H4 (cell line): ENCODE data around the gene NEDD8. TPM values are rescaled to one million over a fixed set of nuclear protein-coding genes. Genes with fewer than 3 reads are reported as not detected.

Source experiments
- DNase-seq: peaks from one replicate; pipeline ENCODE4 v3.0.0-alpha.2; 2015; ENCODE audit warnings: low spot score
- total RNA-seq: library from RNA; depleted of rRNA; stranded (reverse); fragments of >200 nt; shearing (Covaris generic); gene quantifications from 2 replicates; pipeline ENCODE4 v1.2.3, GENCODE V29; 2014

Gene NEDD8
- total RNA-seq, 1 experiment from 2014 or later, result 314 TPM

DNA sequence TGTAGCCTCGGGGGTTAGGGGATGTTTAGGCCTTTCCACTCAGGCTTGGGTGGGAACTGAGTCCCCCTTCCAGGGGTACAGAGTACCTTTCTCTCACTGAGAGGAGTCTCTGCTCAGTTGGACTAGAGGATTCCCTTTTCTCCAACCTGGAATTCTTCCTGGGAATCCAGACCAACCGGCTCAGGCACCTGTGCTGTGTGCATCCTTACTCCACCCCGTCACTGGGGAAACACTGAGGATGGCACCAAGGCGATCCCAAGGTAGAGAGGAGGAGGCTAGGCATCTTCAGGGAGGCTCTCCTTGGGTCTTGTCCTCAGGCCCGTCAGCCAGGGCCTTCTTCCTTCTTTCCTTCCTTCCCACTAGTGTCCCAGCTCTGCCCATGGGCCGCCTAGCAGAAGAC is 31.7 kb upstream of the NEDD8 start:
- DNase-seq, result no peak

DNA sequence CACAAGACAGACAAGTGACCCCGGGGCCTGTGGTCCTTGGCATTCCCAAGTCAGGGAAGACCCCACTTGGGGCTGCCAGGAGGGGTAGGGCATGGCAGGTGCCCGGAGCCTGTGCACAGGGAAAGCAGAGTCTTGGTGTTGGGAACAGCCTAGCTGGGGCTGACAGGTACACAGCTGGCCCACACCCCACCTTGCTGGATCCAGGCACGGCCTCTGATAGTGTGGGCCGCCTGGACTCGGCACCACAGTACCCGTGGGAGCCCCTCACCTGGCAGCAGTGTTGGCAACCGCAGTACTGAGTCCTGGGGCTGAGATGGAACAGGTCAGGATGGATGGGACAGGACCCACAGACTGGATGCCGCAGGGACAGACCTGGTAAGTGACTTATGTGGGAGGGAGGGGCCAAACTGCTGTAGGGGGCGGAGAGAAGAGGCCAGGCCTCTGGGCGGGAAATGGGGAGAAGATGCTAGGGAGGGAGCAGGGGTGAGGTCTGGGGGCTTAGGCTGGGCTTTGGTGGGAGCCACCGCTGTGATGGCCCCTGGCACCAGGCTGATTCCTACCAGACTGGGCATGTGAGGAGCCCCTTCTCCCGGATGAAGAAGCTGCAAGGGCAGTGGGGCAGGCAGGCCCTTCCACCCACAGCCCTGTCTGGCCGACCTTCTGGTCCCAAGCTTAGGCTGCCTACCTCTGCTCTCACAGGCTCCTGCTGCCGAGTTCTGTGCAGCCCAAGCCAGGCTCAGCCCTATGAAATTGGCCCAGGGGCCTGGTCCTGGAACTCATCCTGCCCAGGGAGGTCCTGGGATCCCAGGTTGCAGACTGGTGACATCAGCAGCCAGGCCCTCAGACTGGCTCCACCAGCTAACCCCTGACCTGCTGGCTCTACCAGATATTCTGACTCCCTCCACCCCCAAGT is 30.9 kb upstream of the NEDD8 start, which contains the start of gene TGM1:
TGM1 (minus strand) TSS at position 357 of the 913 bp plus-strand sequence. CDS start 825 bp downstream, outside the sequence.
- no peak for DNase-seq

DNA sequence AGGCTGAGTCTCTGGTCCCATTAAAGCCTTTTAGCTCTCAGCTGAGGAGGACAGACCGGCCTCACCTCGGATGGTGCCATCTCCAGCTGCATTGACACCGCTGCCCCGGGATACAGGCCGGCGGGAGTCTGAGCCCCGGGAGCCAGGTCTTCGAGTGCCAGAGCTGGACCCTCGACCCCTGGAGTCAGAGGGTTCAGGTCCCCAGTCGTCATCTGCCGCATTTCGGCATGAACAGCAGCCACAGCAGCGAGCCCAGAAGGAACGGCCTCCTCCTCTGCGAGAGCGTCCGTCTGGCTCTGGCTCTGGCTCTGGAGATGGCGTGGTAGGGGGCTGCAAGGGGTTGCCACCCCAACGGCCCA is 29.8 kb upstream of the NEDD8 start:
- DNase-seq, result no peak

DNA sequence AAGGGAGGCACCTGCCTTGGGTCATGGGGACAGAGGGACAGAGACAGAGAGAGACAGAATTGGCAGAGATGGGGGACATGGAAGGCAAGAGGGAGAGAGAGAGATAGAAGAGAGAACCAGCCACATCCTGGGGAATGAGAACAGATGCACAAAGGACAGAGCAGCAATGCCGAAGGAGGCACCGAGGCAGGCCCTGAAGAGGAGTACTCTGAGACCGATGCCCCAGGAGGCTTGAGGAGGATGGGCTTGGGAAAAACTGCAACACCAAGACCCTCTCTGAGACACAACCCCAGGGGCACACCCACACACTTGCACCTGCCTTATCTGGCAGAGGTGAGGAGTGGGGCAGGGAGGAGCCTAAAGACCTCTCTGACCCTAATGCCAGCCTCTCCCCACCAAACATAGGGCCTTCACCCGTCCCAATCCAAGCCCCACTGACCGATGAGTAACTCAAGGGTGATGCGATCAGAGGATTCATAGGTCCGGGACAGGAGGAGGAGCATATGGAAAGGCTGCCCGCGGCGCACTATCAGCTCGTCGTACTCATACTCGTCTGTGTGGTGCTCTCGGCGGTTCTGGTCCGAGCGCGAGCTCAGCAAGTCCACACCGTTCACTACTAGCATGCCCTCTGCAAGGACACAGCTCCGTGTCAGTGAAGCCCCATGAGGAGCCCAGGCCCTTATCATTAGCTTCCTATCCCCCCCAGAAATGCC is 29.2 kb upstream of the NEDD8 start:
- DNase-seq, result no peak

DNA sequence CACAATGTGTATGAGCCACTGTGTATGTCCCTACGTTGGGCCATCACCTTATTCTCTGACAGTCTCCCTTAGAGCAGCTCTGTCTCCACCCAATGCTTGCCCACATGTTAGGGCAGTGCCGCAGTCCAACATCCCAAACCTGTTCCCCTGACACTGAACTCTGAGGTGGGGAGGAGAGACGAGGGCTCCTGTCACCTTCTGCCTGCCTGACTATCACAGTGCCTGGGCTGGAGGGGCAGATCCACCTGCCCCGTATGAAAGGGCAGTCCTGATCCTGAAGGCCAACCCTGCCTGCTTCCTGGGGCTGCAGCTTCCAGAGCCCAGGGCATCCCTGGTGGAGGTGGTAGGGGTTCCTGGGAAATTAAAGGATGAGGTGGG is 28.6 kb upstream of the NEDD8 start:
- DNase-seq, result no peak

DNA sequence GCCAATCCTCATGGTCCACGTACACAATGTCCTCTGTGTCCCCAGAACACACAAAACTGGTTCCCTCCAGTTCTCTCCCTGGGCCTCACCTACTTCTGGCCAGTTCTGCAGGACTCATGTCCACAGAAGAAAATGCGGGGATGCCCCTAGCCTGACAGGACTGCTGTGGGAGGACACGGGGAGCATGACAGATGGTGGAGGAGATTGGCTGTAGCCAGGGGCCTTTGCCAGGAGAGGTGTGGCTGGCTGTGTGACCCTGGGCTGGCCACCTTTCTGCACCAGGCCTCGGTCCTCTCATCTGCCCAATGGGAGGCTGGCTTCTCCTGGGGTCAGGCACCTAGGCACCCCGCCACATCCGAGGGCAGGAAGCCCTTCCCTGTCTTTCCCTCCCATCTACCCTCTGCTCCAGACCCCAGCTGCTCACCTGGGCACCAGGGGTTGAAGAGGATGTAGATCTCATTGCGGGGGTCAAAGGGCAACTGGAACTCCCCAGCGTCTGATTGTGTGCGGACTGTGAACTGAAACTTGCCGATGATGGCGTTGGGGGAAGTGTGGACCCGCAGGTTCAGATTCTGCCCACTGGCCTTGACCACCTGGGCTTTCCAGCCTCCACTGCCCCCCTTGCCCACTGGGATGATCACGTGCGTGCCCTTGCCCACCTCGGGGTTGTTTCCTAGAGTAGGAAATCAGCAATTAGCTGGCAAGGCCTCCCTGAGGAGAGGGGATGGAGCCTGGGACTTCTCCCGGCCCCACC is 28.0 kb upstream of the NEDD8 start:
- DNase-seq, result no peak

DNA sequence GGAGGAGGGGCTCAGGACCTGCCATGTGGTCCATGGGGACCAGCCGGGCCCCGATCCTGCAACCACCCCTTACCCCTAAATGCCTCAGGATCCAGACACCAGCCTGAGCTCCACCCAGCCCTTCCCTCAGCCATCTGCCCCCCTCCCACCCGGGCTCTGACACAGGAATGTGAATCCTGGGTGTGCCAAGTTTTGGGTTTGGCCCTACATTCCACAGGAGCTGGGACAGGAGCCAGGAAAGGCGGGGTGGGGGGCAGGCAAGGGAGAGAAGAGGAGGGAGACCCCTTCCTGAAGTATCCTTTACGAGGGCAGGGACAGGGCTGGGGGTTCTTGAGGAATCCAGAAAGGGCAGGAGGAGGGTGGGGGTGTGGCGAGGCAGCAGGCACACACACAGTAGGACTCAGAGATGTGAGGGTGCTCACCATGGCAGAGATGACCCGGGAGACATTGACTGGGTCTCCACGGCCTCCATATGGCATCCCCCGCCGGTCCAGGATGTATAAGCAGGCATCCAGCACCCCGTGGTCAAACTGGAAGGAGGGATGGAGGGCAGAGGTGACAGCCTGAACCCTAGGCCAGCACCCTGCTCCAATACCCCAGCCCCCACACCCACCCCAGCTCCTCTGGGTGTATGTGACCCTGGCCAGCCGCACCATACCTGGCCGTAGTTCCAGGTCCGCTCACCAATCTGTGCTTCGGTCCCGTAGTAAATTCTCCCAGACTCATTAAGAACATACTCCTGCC is 27.3 kb upstream of the NEDD8 start:
- DNase-seq, result no peak

DNA sequence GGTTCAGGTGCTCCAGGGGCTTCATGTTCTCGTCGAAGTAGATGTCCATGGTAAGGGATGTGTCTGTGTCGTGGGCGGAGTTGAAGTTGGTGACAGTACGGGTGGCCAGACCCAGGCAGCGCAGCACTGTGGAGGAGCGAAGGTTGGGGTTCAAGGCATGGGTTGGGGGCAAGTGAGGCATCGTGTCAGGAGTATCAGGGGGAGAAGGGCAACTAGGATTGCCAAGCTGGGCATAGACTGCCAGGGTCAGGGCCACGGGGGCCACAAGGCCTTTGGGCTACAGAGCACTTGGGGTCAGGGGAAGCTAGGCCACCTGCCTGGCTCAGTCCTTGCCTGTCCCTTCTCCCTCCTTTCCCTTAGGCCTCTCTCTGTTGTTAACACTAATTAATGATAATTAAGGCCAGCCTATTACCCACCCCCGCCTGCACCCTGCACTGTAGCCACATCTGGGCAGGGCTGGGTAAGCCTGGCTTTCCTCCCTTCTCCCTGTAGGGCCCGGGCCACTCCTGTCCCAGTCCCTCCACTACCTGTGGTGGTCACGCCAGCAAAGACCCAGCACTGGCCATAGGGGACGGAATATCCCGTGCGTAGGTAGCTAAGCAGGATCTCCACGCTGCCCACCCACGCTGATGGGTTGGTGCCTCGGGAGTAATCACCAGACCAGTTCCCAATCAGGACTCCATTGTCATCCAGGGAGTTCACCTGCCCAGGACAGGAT is 26.5 kb upstream of the NEDD8 start:
- DNase-seq, result no peak

DNA sequence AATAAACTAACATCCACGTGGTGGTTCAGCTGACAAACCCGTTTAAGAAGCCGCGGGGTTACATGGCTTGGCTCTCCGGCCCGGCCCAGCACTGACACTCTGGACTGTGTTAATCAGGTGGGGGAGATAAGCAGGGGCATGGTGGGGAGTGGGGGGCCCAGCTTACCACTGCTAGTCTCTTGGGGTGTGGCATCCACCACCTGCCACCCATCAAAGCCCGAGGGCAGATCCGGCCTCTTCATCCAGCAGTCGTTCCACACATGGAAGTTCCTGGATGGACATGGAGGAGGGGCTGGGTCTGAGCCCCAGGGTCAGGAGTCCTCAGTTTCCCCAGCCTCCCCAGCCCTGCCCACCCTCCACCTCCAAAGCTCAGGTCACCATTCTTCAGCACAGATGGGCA is 26.0 kb upstream of the NEDD8 start:
- DNase-seq, result no peak

DNA sequence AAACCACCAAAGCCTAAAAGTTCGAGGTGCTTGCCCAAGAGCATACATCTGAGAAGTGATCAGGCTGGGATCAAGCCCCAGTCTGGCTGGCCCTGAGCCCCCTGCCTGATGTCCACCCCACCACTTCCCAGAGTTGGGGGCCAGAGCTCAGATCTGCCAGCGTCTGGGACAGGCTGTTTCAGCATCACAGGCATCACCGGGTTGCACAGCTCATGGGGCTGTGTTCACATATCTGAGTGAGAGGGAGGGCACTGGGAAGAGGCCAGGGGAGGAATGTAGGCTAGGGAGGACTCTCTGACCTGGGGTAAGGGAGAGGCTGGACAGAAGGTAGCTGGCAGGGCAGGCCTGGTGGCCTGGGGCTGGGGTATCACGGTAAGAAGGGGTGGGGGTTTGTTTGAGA is 24.8 kb upstream of the NEDD8 start:
- DNase-seq, result no peak

DNA sequence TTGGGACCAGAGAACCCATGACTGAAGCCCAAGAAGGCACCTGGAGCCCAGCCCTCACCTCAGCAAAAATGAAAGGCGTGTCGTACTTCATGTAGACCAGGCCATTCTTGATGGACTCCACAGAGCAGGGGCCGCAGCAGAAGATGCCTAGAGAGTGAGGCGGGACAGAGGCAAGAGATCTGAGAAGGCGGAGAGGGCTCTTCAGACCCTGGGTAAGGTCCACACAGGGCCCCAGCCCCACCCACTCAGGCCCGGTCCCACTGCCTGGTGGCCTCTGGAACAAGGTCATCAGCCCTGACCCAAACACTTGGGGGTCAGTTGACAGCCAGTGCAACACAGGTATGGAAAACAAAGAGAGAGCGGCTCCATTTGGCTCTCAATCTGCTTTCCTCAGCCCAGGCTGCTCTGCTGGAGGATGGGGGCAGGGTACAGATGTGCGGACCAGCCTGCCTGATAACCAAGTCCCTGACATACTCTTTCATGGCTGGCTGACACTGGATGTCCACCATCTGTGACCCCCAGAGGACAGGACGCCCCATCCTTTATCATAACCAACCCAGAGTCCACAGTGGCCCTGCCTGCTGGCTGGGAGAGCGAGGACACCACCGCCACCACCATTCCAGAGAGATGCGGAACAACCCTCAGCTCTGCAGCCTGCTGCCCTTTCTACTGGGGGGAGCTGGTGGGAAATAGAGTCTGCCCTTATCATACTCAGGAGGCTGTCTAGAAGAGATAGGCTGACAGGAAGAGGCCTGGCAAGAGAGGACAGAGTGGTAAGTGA is 24.0 kb upstream of the NEDD8 start:
- no peak for DNase-seq

DNA sequence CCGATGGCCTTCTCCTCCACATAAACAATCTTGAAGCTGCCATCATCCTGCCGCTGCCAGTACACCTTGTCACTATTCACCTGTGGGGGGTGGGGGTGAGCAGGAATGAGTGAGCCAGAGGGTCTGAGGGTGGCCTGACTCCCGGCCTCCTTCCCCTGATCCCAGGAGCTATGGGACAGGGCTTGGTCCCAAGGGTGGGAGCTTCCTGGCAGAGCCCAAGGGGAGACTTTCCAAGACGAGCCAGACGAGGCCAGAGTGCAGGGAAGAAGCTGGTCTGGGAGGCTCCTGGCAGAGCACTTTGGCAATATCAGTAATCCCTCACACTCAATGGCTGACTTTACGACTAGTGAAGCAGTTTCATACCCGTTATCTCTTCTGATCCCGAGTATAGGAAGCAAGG is 23.3 kb upstream of the NEDD8 start:
- no peak for DNase-seq

DNA sequence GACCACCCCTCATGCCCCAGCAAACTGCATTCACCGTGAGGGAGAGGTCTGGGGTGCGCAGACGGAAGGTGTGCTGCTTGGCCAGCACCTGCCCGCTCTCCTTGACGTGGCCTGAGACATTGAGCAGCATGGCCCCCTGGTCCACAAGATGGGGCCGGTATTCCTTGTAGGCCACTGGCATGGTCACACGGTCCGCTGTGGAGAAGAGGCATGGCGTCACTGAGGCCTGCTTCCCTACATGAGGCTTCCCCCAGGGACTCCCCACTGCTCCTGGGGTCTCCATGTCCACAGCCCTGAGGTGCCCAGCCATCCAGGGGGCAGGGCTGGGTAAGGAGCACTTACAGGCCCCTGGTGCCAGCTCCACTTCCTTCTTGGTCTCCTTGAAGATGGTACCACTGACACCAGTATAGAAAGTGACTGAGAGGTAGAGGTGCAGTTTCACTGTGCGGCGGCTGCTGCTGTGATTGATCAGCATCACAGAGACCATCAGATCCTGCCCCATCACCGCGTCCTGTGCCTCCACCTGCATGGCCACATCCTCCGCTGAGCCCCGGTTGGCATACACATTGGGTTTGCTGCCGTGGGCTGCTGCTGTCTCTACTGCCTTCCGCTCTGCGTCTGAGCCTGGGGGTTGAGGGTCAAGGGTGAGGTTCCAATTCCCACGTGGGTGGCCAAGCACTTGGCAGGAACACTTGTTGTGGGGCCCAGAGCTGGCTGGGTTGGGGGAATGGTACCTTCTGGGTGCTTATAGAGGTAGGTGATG is 22.6 kb upstream of the NEDD8 start:
- no peak for DNase-seq

DNA sequence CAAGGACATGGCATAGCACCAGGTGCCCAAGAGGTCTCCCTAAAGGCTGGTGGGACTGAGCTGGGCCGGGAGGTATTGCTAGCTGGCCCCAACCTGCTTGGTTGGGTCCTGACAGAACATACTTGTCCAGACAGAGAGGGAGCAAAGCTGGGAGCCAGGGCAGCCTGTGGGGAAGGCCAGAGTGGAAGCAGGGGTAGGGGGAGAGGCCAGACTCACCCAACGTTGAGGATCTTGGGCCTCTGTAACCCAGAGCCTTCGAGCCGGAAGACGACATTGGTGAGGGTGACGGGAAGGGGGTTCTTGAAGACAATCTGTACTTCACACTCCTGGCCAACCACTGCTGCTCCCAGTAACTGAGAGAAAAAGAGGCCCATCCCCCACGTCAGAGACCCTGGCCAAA is 21.8 kb upstream of the NEDD8 start:
- no peak for DNase-seq

DNA sequence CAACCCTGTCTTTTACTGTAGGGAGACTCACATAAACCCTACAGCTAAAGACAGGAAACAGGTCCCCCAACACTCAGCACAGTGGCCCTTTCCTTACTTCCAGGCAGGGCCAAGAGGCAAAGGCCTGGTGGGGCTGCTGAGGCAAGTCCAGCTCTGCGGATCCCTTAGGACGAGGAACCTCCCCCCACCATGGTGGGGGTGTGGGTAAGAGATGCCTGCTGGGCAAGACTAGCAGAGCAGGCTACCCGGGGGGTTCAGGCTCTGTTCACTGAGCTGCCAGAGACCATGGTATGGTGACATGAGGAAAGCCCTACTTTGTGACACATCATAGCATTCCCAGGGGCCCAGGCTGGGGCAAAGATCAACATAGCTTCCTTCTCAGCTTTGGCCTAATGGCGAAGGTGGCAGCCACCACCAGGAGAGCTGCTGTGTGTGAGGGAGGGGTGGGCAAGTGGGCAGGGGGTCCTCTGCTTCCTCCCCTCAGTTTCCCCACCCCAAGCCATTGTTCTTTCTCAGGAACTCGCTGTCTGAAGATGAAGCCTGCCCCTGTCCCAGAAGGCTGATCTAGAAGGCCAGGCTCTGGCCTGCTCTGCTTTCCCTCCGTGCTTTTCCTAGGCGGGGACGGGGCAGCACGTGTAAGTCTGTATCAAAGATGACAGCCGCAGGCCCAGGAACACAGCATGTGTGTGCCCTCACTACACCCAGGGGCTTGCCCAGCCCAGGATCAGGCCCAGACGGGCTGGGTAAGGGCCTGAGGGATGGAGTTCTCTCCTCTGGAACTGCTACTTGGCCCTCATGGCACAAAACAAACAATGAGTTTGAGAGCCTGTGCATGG is 20.3 kb upstream of the NEDD8 start:
- DNase-seq, result no peak

DNA sequence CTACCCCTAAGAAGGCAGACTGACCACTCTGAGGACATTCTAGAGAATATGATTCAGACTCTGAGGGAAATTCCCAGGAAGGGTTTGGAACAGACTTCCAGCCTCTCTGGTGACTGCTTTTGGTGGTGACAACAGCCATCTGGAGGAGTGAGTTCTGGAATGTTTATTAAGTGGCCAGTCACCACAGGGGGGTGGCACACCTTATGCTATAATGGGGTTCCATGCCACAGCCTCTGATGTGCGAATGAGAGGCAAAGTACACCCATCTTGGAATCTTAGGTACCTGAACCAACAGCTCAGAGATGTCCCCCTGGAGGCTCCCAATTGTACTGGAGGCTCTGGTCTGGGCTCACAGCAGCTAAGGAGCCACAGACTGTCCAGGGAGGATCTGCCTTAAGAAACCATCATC is 19.7 kb upstream of the NEDD8 start:
- DNase-seq, result no peak

DNA sequence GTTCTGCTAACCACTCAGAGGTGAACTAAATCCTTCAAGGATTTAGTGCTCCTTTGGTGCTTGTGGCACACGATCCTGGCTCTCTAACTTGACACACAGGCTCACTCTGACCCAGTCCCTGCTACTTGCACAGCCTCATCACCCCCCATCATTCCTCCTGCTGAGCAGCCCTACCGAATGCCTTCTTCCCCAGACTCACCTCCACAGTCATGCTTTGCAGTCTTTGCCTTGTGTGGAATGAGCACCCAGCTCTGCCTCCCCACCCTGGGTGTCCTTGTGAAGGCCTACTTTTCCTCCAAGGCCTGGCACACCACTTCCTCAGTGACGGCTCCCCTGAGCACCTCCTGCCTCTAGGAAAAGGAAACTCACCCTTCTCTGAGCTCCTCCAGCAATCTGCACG is 18.2 kb upstream of the NEDD8 start:
- no peak for DNase-seq

DNA sequence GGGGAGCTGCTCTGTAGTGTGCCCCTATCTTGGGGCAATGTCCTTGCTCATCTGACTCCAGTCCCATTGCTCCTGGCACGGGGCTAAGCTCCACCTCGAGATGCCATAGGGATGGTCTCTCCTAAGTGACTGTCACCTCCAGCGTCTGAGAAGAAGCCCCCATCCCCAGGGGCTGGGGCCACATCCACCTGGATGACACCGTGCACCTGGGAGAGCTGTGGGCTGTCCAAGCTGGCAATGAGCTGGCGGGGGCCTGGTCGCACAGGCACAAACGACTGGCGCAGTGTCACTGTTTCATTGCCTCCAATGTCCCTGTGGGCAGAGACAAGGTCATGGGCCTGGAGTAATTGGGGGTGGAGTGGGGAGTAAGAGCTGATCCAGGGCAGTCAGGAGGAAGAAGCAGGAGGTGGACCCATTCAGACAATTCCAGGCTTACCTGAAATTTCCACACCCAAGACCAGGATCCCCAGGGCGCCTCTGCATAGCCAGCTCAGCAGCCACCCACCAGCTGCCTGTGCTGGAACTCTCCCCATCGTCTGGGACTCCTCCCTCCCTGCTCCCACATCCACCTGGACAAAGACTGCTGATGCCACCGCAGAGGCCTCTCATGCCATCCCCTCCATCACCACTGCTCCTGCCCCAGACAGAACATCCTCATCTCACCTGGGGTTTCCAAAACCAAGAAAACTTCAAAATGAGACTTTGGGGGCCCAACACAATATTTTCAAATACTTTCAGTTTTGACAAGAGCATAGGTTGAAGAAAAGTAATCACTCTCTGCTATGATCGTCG is 17.3 kb upstream of the NEDD8 start:
- DNase-seq, result no peak
